Colonic mucosa (tissue), 4 donors: ENCODE measurements around the gene STK24. TPM values are rescaled to one million over a fixed set of nuclear protein-coding genes. Genes with fewer than 3 reads are reported as not detected.
"Not testable (repeated sequence)": the region's sequence is repeated elsewhere in the genome, so short reads cannot be mapped to it uniquely, and the experiment has no call there.

ENCODE experiments used
- DNase-seq: peaks from one replicate; pipeline ENCODE4 v3.0.0-alpha.2; 2020
- H3K27ac ChIP-seq: fragments of 200-600 bp; one replicate; pipeline ENCODE4 v1.8.0; 2021
- H3K27me3 ChIP-seq: fragments of 200-600 bp; one replicate; pipeline ENCODE4 v1.8.0; 2021
- H3K36me3 ChIP-seq: fragments of 200-600 bp; one replicate; pipeline ENCODE4 v1.8.0; 2021
- H3K4me1 ChIP-seq: fragments of 200-600 bp; one replicate; pipeline ENCODE4 v1.8.0; 2021; ENCODE audit warnings: mild to moderate bottlenecking
- H3K4me3 ChIP-seq: fragments of 200-600 bp; one replicate; pipeline ENCODE4 v1.8.0; 2021
- H3K9ac ChIP-seq, 2 donors: one replicate each; pipeline ENCODE4 v1.7.0; 2013; ENCODE audit warnings: control low read depth in 2 of 2, low read depth in 2 of 2, low read length in 2 of 2
- H3K9me3 ChIP-seq: fragments of 200-600 bp; one replicate; pipeline ENCODE4 v1.8.0; 2021
- intact Hi-C: fragments of 100-400 bp; cut with DNase I; formaldehyde crosslinking; loops from one replicate; pipeline ENCODE4 v1.14.1; 2022
- total RNA-seq, 2 donors: library from RNA; stranded (reverse); fragmentation: NEBNext Ultra II Directional in 1 of 2; extraction: Animal tissue kit (Norgen Biotek cat#: 25700) in 1 of 2; gene quantifications; one replicate each; pipeline ENCODE4 v1.2.1, GENCODE V29; 2021
- TF ChIP-seq, protein P1 (sequence below): fragments of 200-600 bp; IDR thresholded peaks from one replicate; pipeline ENCODE4 v1.8.0; 2022; ENCODE audit warnings: antibody characterized with exemption, mild to moderate bottlenecking
- donor health status: healthy.
- donor health status: DM: no; HTN: no; CAD: no.
- donor health status: DM: no; HTN: no; CAD: no.

The STK24 gene
- total RNA-seq, 2 donors from 2014 or later = 160 to 206 TPM

DNA sequence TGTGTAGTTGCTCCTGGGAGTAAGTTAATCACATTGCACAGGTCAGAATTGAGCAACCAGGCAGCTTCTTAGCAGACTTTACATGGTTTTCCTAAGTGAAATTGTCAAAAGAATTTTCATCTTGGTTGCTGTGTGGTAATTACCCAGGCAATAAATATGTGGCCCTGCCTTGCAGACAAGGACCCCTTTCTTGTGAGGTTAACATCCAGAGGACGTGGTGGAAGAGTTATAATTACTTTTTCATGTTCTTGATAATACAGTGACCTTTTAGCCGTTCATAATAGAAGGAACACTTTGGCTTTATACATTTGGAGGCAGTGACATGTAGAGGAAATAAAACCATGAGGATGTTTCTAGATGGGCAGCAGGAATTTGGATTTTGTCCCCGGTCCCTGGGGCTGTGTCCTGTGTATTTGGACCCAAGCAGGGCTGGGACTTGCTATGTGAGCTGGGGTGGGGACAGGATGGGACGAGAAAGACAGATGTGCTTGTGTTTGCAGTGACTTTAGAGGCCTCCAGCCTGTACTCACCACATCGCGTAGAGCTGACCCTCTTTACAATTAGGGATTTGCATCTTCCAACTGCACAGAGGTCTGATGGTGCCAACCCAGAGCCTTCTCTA is 156.2 kb downstream of the STK24 start:
- Histone ChIP-seq H3K9me3 (no peaks in the 10 kb centered on the region), H3K9ac (no peak overlapping the region), H3K4me1 (no peaks in the 10 kb centered on the region), H3K4me3 (no peak overlapping the region), H3K27me3 (no peaks in the 10 kb centered on the region), H3K36me3 (no peaks in the 10 kb centered on the region), H3K27ac (no peak overlapping the region)
- no peak for DNase-seq
- intact Hi-C loops = loop anchor here (10.0 kb wide), 1 partner anchor 386 kb away; no protein-coding TSS in a partner anchor
- TF ChIP-seq, protein P1, sequence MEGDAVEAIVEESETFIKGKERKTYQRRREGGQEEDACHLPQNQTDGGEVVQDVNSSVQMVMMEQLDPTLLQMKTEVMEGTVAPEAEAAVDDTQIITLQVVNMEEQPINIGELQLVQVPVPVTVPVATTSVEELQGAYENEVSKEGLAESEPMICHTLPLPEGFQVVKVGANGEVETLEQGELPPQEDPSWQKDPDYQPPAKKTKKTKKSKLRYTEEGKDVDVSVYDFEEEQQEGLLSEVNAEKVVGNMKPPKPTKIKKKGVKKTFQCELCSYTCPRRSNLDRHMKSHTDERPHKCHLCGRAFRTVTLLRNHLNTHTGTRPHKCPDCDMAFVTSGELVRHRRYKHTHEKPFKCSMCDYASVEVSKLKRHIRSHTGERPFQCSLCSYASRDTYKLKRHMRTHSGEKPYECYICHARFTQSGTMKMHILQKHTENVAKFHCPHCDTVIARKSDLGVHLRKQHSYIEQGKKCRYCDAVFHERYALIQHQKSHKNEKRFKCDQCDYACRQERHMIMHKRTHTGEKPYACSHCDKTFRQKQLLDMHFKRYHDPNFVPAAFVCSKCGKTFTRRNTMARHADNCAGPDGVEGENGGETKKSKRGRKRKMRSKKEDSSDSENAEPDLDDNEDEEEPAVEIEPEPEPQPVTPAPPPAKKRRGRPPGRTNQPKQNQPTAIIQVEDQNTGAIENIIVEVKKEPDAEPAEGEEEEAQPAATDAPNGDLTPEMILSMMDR = no peak

GRCh38 chr13:98419786-98420553 is 156.9 kb downstream of the STK24 start:
- TF ChIP-seq, protein P1 = no peak
- Histone ChIP-seq H3K9me3 (no peaks in the 10 kb centered on the region), H3K36me3 (no peaks in the 10 kb centered on the region), H3K27me3 (no peaks in the 10 kb centered on the region), H3K27ac (no peak overlapping the region), H3K4me3 (no peak overlapping the region), H3K9ac (no peak overlapping the region), H3K4me1 (no peaks in the 10 kb centered on the region)
- intact Hi-C loops = loop anchor here (10.0 kb wide), 1 partner anchor 385 kb away; no protein-coding TSS in a partner anchor
- no peak for DNase-seq

GRCh38 chr13:98416408-98416807 is 160.5 kb downstream of the STK24 start:
- Histone ChIP-seq H3K36me3 (no peaks in the 10 kb centered on the region), H3K9ac (peak overlapping the region in 1 of 2 donors; percentile 28), H3K27me3 (no peaks in the 10 kb centered on the region), H3K9me3 (no peaks in the 10 kb centered on the region), H3K27ac (peak overlapping the region; percentile 1), H3K4me3 (no peak overlapping the region), H3K4me1 (no peaks in the 10 kb centered on the region)
- TF ChIP-seq, protein P1 = no peak
- DNase-seq = peak; percentile 83
- intact Hi-C loops = no loop called here

DNA sequence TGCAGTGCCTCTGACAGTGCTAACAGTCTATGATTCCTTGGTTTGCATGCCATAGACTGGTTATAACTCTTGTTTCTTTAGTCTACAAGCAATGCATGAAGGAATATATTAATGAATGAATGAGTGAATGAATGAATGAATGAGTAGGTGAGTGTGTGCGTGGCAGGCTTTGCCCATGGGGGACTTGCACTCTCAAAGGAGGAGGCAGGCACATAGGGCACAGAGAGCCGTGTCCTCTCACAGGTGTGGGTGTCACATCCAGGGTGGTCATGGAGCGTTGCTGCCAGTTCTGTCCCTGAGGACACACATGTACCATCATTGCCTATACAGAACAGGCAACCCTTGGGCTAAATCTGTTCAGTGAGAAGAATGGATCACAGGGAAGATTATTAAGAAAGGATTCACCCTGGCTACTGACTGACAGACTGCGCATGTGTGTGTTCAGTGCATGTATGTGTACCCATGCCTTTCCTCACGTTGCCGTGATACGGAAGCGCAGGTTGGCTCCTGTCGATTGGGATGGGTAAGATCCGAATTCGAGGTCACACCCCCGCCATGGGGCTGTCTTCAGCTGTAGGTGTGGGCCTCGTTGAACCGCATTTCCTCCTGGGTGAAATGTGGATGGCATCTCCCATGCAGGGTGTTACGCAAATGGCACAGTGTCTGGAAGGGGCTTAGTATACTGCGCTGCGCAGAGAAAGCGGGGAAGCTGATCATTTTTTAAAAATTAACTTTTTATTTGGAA is 161.4 kb downstream of the STK24 start:
- no peaks in the 10 kb centered on the region for H3K27me3 ChIP-seq
- no peaks in the 10 kb centered on the region for H3K9me3 ChIP-seq
- peak overlapping the region; percentile 1 for H3K27ac ChIP-seq
- TF ChIP-seq, protein P1 = no peak
- no peak for DNase-seq
- no peaks in the 10 kb centered on the region for H3K4me1 ChIP-seq
- no peak overlapping the region for H3K9ac ChIP-seq
- H3K36me3 ChIP-seq = no peaks in the 10 kb centered on the region
- intact Hi-C loops = no loop called here
- H3K4me3 ChIP-seq = no peak overlapping the region

- TF ChIP-seq, protein P1 = no peak
- H3K9me3 ChIP-seq = no peaks in the 10 kb centered on the region
- no peak overlapping the region for H3K9ac ChIP-seq
- no peaks in the 10 kb centered on the region for H3K36me3 ChIP-seq
- no peak for DNase-seq
- no peaks in the 10 kb centered on the region for H3K4me1 ChIP-seq
- no peaks in the 10 kb centered on the region for H3K27me3 ChIP-seq
- intact Hi-C loops = no loop called here
- no peak overlapping the region for H3K4me3 ChIP-seq
- no peak overlapping the region for H3K27ac ChIP-seq
Measured at GRCh38 chr13:98413796-98414195, 163.1 kb downstream of the STK24 start.

- not testable (repeated sequence) for H3K4me3 ChIP-seq
Measured at GRCh38 chr13:98413278-98413677, 163.6 kb downstream of the STK24 start.

More at GRCh38 chr13:98413278-98413677, 163.6 kb downstream of the STK24 start:
- H3K9me3 ChIP-seq, intact Hi-C loops, H3K36me3 ChIP-seq, H3K27me3 ChIP-seq, H3K27ac ChIP-seq, DNase-seq, H3K4me1 ChIP-seq, H3K9ac ChIP-seq: not testable (repeated sequence)
